HG03520 (cell line): ENCODE data around the gene KCND2.
"Not testable (repeated sequence)": the region's sequence is repeated elsewhere in the genome, so short reads cannot be mapped to it uniquely, and the experiment has no call there.

ENCODE experiments used
- ATAC-seq: cut with Tn5 transposase; IDR thresholded peaks from one replicate; pipeline ENCODE4 v1.9.1; 2021; ENCODE audit warnings: mild to moderate bottlenecking, moderate library complexity; ENCODE audit not compliant: unreplicated experiment

The KCND2 gene

DNA sequence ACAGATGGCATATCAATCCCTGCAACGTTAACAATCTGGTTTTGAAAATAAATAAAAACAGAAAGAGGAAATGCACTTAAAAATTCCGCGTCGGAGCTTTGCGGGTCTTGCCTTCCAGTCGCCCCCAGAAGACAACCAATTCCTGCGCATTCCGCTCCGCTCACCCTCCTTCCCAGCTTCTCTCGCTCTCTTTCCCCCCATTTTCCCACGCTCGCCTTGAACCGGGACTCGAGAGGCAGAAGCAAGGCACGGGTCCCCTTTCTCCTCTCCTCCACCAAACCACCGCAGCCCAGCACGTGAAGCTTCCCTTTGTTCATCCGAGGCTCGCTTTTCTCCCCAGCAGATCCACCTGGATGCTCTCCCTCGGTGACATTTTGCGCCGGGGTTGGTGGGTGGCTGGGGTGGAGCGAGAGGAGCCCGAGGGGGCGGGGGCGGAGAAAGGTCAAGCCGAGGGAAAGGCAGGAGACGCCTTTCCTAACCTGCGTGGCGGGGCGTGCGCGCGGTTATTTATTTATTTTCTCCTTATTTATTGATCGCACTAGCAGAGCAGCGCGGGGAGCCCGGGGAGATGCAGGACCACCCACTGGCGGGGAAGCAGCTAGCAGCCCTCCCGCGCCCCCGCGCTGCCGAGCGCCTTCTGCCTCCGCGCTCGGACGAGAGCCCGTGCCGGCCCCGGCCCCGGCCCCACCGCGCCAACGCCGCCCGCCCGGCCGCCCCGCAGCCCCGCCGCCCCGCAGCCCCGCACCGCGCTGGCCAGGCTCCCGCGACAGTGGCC lies at the start of gene KCND2:
TSS of gene KCND2 (plus strand) at position 475 of the 775 bp plus-strand sequence.
- ATAC-seq = peak; percentile 13

DNA sequence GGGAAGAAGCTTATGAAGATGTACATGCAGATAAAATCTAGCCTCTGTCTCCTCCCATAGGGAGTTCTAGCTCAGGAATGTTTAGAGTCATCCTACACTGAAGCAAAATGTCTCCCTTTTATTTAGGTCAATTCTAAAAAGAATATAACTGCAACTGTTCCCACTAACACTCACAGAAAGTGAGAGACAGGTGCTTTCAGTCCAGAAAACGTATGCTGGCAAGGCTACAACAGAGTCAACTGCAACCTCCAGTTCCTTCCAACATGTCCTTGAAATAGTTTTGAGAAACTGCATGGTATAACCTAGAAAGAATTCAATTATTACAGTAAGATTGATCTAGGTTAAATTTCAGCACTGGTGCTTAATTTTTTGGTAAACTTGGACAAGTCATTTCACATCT lies 46.8 kb upstream of the KCND2 start:
- ATAC-seq = no peak

DNA sequence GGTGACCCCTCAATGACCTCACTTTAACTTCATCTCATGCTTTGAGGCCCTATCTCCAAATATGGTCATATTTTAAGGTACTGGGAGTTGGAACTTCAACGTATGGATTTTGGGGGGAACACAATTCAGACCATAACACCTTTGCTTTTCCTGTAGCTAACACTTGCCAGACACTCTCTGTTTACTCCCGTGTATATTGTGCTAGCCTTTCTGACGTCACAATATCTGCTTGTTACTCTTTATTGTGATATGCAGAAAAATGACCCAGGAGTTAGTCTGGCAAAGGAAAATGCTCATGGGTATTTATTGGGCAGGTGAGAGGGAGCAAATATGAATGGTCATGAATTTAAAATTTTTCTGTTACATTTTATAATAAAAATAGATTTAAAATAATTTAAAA lies 45.7 kb upstream of the KCND2 start:
- ATAC-seq = no peak

DNA sequence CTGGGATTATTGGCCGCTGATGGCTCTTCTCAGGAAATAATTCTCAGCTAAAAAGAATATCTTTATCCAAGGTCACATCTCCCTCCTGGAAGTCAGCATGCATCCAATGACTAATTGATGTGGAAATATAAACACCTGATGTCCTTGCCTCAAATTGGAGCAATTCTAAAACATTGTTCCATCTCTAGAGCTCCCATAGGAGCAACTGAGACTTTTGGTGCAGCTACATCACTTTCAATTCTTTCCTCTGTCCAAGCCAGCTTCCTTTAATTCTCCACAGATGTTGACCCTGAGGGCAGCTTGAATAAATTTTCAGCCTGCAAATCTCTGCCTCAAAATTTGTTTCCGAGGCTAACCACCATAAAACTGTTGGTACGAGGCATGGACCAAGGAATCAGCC lies 43.9 kb upstream of the KCND2 start:
- no peak for ATAC-seq

DNA sequence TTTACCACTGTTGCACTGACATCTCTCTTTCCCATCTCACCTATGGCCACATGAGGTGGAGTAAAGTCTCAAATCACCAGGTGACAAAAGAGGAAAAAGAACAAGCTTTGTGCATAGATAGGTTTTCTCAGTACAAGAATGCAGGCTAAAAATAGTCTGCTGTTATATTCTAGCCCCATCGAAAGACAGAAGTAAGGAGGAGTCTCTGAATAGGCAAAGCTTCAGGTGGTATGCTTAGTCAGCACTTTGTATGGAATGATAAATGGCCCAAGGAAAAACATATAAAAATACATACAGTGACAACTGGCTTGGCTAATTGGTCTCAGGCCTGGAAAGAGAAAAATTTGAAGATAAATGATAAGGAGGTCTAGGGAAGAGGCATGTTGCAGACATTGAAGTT lies 39.6 kb upstream of the KCND2 start:
- ATAC-seq = no peak

DNA sequence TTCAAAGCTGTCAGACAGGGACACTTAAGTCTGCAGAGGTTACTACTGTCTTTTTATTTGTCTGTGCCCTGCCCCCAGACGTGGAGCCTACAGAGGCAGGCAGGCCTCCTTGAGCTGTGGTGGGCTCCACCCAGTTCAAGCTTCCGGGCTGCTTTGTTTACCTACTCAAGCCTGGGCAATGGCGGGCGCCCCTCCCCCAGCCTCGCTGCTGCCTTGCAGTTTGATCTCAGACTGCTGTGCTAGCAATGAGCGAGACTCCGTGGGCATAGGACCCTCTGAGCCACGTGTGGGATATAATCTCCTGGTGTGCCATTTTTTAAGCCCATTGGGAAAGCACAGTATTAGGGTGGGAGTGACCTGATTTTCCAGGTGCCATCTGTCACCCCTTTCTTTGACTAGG lies 32.6 kb upstream of the KCND2 start:
- ATAC-seq = not testable (repeated sequence)

DNA sequence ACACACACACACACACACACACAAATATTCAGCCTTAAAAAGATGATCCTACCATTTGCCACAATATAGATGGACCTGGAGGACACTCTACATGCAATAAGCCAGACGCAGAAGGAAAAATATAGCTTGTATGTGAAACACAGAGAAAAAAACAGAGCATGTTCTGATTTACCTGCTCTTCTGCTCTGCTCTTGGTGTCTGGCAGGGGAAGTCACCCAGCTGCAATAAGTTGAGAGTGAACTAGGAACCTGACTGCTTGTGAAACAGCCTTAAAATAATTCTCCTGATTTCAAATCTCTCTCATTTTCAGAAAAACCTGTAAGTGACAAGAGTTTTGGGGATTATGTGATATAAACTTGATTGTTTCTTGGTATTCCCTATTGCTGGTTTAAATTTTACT lies 31.0 kb upstream of the KCND2 start:
- ATAC-seq = no peak

DNA sequence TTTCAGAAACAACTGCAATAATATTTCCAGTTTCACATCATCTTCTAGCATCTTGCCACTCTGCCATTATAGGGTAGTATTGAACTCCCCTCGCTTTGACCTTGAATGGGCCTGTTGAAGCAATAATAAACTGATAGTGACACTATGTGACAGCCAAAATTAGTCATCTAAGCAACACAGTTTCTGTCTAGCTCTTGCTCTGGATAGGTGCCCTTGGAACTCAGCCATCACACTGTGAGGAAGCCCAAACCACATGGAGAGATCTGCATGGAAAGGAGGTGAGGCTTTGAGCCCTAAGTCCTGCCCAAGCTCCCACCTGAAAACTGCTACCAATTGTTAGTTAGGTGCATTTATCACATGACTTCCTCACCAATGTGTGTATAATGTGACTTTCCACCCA lies 18.1 kb upstream of the KCND2 start:
- ATAC-seq = no peak

DNA sequence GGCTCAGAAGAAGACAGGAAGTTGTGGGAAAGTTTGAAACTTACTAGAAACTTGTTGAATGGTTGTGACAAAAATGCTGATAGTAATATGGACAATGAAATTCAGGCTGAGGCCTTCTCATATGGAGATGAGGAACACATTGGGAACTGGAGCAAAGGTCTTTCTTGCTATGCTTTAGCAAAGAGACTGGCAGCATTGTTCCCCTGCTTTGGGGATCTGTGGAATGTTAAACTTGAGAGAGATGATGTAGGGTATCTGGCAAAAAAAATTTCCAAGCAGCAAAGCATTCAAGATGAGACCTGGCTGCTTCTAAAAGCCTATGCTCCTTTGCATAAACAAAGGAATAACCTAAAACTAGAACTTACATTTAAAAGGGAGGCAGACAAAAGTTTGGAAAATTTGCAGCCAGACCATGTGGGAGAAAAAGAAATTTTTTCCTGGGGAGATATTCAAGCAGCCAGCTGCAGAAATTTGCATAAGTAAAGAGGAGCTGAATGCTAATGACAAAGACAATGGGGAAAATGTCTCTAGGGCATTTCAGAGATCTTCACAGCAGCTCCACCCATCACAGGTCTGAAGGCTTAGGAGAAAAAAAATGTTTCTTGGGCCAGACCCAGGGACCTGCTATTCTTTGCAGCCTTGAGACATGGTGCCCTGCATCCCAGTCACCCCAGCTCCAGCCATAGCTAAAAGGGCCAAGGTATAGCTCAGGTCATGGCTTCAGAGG lies 16.5 kb upstream of the KCND2 start:
- ATAC-seq = no peak

DNA sequence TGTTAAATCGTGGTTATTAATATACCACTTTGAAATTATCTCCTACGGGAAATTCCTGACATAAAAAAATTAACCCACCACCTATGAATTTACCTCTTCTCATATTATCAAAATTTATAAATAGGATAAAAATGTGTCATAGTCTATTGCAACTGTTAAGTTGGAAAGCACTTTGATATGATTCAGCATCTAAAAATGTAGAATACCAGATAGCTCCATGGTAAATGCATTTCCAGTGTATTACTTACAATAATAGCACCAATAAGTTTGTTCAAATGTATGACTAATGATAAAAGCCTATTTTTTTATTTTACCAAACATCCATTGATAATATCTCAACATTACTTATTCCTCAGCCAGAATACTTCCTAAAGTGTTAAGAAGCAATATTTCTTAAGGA lies 13.6 kb upstream of the KCND2 start:
- no peak for ATAC-seq

DNA sequence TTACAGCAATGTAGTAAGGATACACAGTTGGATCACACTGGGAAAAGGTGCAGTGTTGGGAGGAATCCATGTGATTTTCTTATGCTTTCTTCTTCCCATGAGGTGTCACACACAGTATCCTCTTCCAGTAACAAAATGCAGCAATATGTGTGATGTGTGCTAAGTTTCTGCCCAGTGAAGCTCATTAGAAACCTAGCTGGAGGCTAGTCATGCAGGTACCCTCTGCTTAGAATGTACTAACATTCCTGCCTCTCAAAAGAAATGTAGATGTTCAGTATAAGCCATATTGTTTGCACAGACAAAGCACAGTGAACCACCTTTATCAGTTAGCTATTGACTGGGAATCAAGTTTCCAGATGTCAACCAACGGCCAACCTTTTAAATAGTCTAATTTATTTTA lies 12.9 kb upstream of the KCND2 start:
- no peak for ATAC-seq

DNA sequence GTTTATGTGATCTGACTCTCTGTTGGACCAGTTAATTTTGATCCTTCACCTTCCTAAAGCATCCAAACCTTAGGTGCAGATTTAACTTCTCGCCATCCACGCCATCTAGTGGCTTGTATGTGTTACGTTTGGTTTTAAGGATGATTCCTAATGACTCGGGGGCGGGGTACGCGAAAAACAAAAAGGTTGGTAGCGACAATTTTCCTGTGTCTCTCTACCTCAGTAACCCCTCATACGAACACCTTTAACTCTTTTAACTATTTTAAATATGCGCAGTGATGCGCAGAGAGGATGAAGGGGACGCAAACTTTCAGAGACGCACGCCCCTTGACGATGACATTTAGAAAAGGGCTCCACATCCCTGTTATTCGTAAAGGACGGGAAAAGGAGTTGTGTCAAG lies 714 bp upstream of the KCND2 start:
- ATAC-seq = peak; percentile 55

DNA sequence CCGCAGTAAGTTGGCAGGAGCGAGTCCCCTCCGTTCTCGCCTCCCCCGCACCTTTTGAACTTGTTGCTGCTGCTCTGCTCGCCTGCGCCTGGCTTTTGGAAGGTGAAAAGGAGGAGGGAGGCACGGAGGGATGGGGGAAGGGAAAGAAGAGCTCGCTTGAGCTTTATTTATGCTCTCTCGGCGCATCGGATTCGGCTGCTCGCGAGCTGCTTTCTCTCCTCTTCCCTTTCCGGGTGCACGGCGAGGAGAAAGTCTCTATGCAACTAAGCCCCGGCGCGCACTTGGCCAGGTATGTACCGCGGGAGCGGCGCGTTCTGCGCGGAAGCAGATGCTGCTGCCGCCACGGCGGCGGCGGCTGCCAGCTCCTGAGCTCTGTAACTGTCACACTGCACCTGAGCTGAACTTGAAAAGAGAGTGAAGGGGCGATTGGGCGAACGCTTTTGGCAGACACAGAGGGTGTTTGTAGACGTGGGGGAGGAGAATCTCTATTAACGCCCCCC lies 551 bp downstream of the KCND2 start:
- peak; percentile 60 for ATAC-seq

DNA sequence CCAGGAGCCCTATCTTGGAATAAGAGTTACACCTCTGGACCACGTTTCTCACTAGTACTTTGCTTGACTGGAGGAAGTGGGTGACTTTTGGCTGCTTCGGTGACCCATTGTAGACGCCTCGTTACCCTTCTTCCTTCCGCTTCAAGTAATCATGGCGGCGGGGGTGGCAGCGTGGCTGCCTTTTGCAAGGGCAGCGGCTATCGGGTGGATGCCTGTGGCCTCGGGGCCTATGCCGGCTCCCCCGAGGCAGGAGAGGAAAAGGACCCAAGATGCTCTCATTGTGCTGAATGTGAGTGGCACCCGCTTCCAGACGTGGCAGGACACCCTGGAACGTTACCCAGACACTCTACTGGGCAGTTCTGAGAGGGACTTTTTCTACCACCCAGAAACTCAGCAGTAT lies 1.5 kb downstream of the KCND2 start:
- no peak for ATAC-seq

DNA sequence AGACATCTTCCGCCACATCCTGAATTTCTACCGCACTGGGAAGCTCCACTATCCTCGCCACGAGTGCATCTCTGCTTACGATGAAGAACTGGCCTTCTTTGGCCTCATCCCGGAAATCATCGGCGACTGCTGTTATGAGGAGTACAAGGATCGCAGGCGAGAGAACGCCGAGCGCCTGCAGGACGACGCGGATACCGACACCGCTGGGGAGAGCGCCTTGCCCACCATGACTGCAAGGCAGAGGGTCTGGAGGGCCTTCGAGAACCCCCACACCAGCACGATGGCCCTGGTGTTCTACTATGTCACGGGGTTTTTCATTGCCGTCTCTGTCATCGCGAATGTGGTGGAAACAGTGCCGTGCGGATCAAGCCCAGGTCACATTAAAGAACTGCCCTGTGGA lies 1.9 kb downstream of the KCND2 start:
- no peak for ATAC-seq

DNA sequence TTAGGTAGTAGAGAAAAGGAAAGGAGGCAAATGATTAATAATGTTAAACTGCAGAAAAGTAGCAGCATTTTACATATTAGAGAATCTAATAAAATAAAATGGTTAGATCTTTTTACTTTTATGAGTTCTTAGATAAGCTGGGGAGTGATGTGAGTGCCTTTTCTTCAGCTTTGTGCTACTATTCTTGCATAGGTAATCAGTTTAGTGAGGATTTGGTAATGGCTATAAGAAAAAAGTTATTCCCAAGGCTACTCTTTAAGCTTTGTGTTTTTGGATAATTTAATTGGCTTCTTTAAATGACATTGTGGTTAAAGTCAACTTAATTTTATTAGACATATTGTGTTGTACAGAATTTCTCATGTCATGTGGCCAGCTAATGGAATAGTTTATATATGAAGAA lies 3.7 kb downstream of the KCND2 start:
- ATAC-seq = no peak

DNA sequence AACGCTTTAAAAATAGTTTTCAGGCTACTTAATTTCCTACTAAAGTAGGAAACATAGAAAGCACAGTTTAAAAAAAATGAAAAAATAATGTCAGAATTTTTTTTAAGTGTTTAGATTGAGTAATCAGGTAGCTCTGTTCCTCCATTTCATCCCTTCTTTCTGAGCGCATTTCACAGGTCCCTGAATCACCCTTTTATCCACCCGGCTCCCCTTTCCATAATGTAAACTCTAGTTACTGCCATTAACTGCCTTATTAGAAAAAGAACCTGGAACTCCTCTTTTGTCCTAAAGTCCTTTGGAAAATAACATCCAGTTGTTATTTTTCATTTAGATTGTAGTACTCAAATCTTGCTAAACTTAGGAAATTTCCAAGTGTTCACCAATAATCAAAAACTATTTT lies 5.8 kb downstream of the KCND2 start:
- no peak for ATAC-seq

DNA sequence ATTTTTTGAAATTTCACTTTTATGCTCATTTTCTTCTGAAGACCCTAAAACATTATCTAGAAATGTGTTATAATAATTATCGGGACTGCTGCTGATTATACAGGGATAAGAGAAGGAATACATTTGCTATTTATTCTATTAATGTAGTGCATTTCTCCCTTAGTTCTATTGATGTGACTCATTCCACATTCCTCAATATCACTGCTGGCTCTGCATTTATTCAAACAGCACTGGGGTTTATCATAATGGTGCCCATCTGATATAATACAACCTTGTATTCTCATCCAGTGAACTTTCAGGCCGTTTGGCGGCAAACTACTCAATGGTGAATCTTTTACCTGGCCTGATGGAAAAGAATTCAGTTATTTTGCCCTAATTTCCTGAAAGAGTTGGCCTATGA lies 7.8 kb downstream of the KCND2 start:
- no peak for ATAC-seq

DNA sequence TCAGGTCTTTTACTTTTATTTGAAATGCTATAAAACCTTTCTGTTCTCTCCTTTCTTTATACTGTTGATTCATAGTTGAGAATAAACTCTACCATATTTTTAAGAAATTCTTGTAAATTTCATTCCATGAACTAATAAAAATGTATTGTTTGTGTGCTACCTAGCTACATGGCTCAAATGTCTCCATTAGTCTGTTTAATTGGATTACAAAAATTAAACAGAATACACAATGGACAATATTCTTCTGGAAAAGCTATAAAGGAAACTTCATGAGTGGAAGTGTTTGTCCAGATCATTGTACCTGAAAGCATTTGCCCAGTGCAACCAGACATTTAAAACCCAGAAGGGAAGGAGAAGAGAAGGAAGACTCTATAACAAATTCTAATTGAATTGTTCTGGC lies 20.1 kb downstream of the KCND2 start:
- ATAC-seq = no peak

DNA sequence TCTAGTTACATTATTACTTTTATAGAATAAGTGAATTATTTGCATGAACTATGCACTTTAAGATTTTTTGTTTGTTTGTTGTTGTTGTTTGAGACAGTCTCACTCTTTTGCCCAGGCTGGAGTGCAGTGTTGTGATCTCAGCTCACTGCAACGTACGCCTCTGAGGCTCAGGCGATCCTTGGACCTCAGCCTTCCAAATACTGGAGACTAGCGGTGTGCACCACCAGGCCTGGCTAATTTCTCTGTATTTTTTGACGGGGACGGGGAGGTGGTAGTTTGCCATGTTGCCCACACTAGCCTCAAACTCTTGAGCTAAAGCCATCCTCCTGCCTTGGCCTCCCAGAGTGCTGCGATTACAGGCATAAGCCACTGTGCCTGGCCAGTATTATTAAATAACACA lies 29.2 kb downstream of the KCND2 start:
- ATAC-seq = no peak

DNA sequence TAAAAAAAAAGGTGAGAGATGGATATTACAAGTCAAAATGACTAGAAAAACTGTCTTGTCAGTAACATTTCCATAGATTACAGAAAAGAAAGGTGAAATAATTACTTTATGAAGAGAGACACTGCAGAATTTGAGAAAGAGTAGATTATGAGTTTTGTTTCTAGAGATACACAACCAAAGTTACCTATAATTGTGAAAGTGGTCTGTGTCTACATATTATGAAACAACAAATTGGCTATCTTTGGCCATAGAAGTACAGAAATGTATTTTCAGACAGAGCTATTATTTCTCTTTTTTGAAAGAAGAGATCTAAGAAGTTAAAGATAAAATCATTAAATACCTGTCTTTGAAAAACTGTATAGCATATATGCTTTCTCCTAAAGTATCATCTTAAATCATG lies 30.1 kb downstream of the KCND2 start:
- no peak for ATAC-seq

DNA sequence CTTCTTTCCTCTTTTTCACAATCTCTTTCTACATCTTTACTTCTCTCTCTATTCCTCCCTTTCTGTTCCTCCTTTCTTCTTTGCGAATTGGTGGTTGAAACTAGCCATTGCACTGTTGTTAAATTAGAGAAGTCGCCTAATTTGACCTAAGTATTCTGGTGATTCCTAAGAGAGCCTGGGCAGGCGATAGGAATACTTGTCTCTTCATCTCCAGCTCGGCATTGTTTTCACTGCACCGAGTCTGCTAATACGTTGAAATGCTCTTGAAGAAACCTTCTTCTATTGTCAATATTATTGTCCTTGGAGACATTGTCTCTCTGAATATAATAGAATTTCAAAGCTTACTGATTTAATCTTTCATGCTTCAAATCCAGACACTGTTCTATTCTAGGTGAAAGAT lies 31.7 kb downstream of the KCND2 start:
- ATAC-seq = no peak
